Fibroblast of villous mesenchyme (primary cell): ENCODE results near the gene MED15. TPM values are rescaled to one million over a fixed set of nuclear protein-coding genes. Genes with fewer than 3 reads are reported as not detected.

Experiments used
- DNase-seq: peaks from one replicate; pipeline ENCODE4 v3.0.0-alpha.2; 2010; ENCODE audit warnings: low read depth
- H3K4me3 ChIP-seq: 2 replicates; pipeline ENCODE4 v1.5.1; 2011; ENCODE audit warnings: low read depth, mild to moderate bottlenecking, low read length
- total RNA-seq: library from RNA; depleted of rRNA; stranded (reverse); fragments of >200 nt; gene quantifications from 2 replicates; pipeline ENCODE4 v1.2.3, GENCODE V29; 2012
- TF ChIP-seq, protein P1 (sequence below): IDR thresholded peaks from 2 replicates; pipeline ENCODE4 v1.5.1; 2012; ENCODE audit warnings: low read depth, mild to moderate bottlenecking, low read length; ENCODE audit not compliant: insufficient read depth

The MED15 gene
- total RNA-seq, 1 donor: 51.0 TPM

DNA sequence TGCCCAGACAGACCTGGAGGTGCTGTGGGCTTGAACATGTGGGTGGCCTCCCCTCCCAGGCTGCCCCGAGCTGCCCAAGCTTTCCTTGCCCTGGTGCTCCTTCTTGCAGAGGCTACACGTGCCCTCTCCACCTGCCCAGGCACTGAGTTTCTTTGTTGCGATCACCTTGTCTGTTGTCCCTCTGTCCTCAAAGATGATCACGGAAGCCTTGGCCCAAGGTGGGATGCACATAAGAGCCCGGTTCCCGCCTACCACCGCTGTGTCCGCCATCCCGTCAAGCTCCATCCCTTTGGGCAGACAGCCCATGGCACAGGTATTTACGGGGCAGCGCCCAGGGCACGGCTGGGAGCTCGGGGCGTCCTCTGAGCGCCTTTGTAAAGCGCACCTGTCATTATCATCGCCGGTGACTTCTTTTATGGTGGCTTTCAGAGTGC, 67.5 kb downstream of the MED15 start:
- no peak overlapping the region for H3K4me3 ChIP-seq
- TF ChIP-seq, protein P1, sequence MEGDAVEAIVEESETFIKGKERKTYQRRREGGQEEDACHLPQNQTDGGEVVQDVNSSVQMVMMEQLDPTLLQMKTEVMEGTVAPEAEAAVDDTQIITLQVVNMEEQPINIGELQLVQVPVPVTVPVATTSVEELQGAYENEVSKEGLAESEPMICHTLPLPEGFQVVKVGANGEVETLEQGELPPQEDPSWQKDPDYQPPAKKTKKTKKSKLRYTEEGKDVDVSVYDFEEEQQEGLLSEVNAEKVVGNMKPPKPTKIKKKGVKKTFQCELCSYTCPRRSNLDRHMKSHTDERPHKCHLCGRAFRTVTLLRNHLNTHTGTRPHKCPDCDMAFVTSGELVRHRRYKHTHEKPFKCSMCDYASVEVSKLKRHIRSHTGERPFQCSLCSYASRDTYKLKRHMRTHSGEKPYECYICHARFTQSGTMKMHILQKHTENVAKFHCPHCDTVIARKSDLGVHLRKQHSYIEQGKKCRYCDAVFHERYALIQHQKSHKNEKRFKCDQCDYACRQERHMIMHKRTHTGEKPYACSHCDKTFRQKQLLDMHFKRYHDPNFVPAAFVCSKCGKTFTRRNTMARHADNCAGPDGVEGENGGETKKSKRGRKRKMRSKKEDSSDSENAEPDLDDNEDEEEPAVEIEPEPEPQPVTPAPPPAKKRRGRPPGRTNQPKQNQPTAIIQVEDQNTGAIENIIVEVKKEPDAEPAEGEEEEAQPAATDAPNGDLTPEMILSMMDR: no peak
- no peak for DNase-seq

DNA sequence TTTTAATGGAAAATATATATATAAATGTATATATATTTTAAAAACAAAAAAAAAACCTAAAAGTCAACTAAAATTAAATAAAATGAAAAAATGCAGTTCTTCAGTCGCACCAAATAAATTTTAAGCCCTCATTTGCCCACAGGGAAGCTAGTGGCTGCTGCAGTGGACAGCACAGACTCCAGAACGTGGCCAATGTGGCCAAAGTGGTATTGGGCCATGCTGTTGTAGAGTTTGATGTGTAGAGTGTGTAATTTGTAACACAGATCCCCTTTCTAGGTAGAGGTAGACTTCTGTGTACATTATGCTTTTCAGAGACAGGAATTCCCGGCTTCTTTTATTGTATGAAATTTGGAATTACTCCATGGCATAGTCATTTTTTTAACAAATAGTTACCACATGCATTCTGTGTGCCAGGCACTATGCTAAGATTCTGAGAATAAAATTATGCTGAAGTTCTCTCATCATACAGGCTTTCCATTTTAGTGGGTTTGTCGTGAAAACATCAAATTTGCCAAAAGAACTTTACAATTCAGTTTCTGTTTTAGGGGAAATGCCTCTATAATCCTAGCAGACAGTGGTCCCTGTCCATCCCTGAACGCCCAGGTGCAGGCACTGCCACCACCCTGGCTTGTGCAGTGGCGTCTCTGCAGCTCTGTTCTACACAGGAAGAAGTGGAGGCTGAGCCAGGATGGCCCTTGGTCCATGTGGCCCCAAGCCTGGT, 68.5 kb downstream of the MED15 start:
- DNase-seq: no peak
- TF ChIP-seq, protein P1: no peak
- no peak overlapping the region for H3K4me3 ChIP-seq

GRCh38 chr22:20576445-20576816, 69.0 kb downstream of the MED15 start:
- no peak for DNase-seq
- TF ChIP-seq, protein P1: no peak

DNA sequence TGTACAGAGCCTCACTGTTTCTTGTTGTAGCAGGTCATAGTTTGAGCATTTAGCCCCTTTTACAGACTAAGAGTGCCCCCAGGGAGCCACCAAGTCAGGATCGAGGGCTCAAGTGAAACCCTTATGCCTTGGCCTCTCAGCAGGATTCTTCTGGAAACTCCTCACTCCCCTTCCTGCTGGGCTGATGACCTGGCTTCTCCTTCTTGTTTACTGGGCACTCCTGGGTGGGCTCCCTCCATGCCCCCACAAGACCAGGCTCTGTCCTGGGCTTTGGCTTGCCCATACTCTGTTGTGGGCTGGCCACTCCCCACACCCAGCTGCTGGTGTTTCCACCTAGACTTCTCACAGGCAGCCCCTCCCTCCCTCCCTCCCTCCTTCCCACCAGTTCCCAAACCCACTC, 69.6 kb downstream of the MED15 start:
- H3K4me3 ChIP-seq: no peak overlapping the region
- TF ChIP-seq, protein P1: no peak
- DNase-seq: no peak

More at GRCh38 chr22:20576445-20576816, 69.0 kb downstream of the MED15 start:
- H3K4me3 ChIP-seq: no peak overlapping the region

- no peak for DNase-seq
- H3K4me3 ChIP-seq: no peak overlapping the region
- TF ChIP-seq, protein P1: no peak
These were observed 70.2 kb downstream of the MED15 start for GRCh38 chr22:20577549-20577975.

GRCh38 chr22:20578192-20578591, 70.8 kb downstream of the MED15 start:
- no peak for DNase-seq

More at GRCh38 chr22:20578192-20578591, 70.8 kb downstream of the MED15 start:
- H3K4me3 ChIP-seq: no peak overlapping the region
- TF ChIP-seq, protein P1: no peak
